A673 (cell line): ENCODE results near the gene DLG5.

Experiments
- EZH2 ChIP-seq: fragments of 200-600 bp; sonication (generic); IDR thresholded peaks from 2 replicates; pipeline ENCODE4 v1.6.1; 2017; ENCODE audit warnings: borderline replicate concordance, low read depth, mild to moderate bottlenecking, mixed read lengths, antibody characterized with exemption, low read length; ENCODE audit not compliant: poor library complexity, severe bottlenecking
- TF ChIP-seq, protein P1 (sequence below): fragments of 300-800, 200-600 bp; sonication (generic); conservative IDR thresholded peaks from 2 replicates; pipeline ENCODE4 v1.5.1; 2017; ENCODE audit warnings: low read depth, mild to moderate bottlenecking, antibody characterized with exemption, low read length, moderate library complexity, mixed read lengths

DNA sequence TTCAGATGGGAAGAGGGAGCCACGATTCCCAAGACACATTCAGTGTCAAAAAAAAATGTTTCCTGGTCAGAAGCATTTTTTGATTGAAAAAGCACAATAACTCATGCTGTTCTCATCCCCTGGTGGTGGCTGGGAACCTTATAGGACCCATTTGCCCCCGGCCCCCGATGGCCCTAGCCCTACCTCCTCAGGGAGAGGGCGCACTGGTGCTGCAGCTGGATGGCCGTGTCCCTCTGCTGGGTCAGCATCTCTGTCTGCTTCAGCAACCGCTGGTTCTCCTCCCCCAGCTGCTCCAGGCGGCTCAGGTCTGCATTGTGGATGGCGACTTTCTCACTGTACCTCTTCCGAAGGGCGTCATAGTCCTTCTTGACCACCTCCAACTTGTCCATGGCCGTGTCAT, 83.3 kb downstream of the DLG5 start:
- TF ChIP-seq, protein P1, sequence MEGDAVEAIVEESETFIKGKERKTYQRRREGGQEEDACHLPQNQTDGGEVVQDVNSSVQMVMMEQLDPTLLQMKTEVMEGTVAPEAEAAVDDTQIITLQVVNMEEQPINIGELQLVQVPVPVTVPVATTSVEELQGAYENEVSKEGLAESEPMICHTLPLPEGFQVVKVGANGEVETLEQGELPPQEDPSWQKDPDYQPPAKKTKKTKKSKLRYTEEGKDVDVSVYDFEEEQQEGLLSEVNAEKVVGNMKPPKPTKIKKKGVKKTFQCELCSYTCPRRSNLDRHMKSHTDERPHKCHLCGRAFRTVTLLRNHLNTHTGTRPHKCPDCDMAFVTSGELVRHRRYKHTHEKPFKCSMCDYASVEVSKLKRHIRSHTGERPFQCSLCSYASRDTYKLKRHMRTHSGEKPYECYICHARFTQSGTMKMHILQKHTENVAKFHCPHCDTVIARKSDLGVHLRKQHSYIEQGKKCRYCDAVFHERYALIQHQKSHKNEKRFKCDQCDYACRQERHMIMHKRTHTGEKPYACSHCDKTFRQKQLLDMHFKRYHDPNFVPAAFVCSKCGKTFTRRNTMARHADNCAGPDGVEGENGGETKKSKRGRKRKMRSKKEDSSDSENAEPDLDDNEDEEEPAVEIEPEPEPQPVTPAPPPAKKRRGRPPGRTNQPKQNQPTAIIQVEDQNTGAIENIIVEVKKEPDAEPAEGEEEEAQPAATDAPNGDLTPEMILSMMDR: no peak
- TF ChIP-seq EZH2: no peak
